OCI-LY1 (cell line): ENCODE measurements around the gene CCDC194.

Experiments
- H2AFZ ChIP-seq: fragments of 200-600 bp; sonication (generic), shearing (Covaris generic); 2 replicates; pipeline ENCODE4 v1.6.0; 2014; ENCODE audit warnings: antibody characterized with exemption, mild to moderate bottlenecking, low read length
- H3F3A ChIP-seq: fragments of 200-600 bp; sonication (generic), shearing (Covaris generic); 2 replicates; pipeline ENCODE4 v1.6.0; 2014; ENCODE audit warnings: mild to moderate bottlenecking, antibody characterized with exemption, low read length, moderate library complexity; ENCODE audit not compliant: insufficient read depth
- H3K27ac ChIP-seq: fragments of 200-600 bp; sonication (generic); 2 replicates; pipeline ENCODE4 v1.5.1; 2014; ENCODE audit warnings: low read length, mixed run types, mild to moderate bottlenecking, low read depth; ENCODE audit not compliant: poor library complexity, severe bottlenecking
- H3K27me3 ChIP-seq: fragments of 200-600 bp; sonication (generic); 2 replicates; pipeline ENCODE4 v1.6.0; 2014; ENCODE audit warnings: antibody characterized with exemption, mild to moderate bottlenecking, low read length, moderate library complexity; ENCODE audit not compliant: insufficient read depth
- H3K36me3 ChIP-seq: fragments of 200-600 bp; sonication (generic); 2 replicates; pipeline ENCODE4 v1.6.1; 2014; ENCODE audit warnings: mild to moderate bottlenecking, antibody characterized with exemption, low read length, moderate library complexity, mixed read lengths; ENCODE audit not compliant: insufficient read depth
- H3K4me1 ChIP-seq: fragments of 200-600 bp; sonication (generic); 2 replicates; pipeline ENCODE4 v1.5.1; 2014; ENCODE audit warnings: mild to moderate bottlenecking, low read length, moderate library complexity; ENCODE audit not compliant: insufficient read depth, severe bottlenecking
- H3K4me2 ChIP-seq: fragments of 200-600 bp; sonication (generic), shearing (Covaris generic); 2 replicates; pipeline ENCODE4 v1.6.1; 2014; ENCODE audit warnings: low read length
- H3K4me3 ChIP-seq: fragments of 200-600 bp; sonication (generic); 2 replicates; pipeline ENCODE4 v1.5.1; 2014; ENCODE audit warnings: low read length, low read depth, mild to moderate bottlenecking, mixed read lengths; ENCODE audit not compliant: poor library complexity, severe bottlenecking
- H3K79me2 ChIP-seq: fragments of 200-600 bp; shearing (Covaris generic); 2 replicates; pipeline ENCODE4 v1.6.1; 2016; ENCODE audit warnings: mixed run types, low read length, mixed read lengths; ENCODE audit not compliant: insufficient read depth
- H3K9ac ChIP-seq: fragments of 200-600 bp; sonication (generic), shearing (Covaris generic); 2 replicates; pipeline ENCODE4 v1.6.1; 2014; ENCODE audit warnings: mild to moderate bottlenecking, low read length, mixed read lengths
- H3K9me2 ChIP-seq: fragments of 200-600 bp; sonication (generic), shearing (Covaris generic); 2 replicates; pipeline ENCODE4 v1.6.1; 2014; ENCODE audit warnings: low read depth, mild to moderate bottlenecking, low read length, mixed read lengths
- H3K9me3 ChIP-seq: fragments of 200-600 bp; shearing (Covaris generic); 2 replicates; pipeline ENCODE4 v1.6.1; 2014; ENCODE audit warnings: low read length, mixed read lengths
- H4K20me1 ChIP-seq: fragments of 200-600 bp; sonication (generic), shearing (Covaris generic); 2 replicates; pipeline ENCODE4 v1.6.0; 2016; ENCODE audit warnings: mild to moderate bottlenecking, low read length; ENCODE audit not compliant: insufficient read depth
- CTCF ChIP-seq: fragments of 200-600 bp; sonication (generic), shearing (Covaris generic); IDR thresholded peaks from 2 replicates; pipeline ENCODE4 v1.5.1; 2017; ENCODE audit warnings: mild to moderate bottlenecking, antibody characterized with exemption, low read length, moderate library complexity, mixed read lengths
- EZH2 ChIP-seq: fragments of 200-600 bp; sonication (generic), shearing (Covaris generic); IDR thresholded peaks from 2 replicates; pipeline ENCODE4 v1.8.0; 2017; ENCODE audit warnings: borderline replicate concordance, mixed run types, mild to moderate bottlenecking, antibody characterized with exemption, low read length, moderate library complexity, mixed read lengths

The CCDC194 gene

GRCh38 chr19:17347361-17347760, 46.6 kb downstream of the CCDC194 start:
- Histone ChIP-seq H2AFZ (no peak overlapping the region), H3K27me3 (peaks cover 7% of the 10 kb centered on the region; the same call in 1 of the 2 replicates), H3K4me3 (no peak overlapping the region), H4K20me1 (no peaks in the 10 kb centered on the region), H3K4me1 (peaks cover 4% of the 10 kb centered on the region), H3F3A (no peaks in the 10 kb centered on the region; the same call in 1 of the 2 replicates), H3K9ac (no peak overlapping the region), H3K4me2 (no peak overlapping the region), H3K9me2 (no peaks in the 10 kb centered on the region), H3K27ac (no peak overlapping the region), H3K79me2 (no peaks in the 10 kb centered on the region), H3K9me3 (no peaks in the 10 kb centered on the region), H3K36me3 (peaks cover 12% of the 10 kb centered on the region)
- TF ChIP-seq EZH2 (no peak), CTCF (no peak)

- Histone ChIP-seq H3K9ac (no peak overlapping the region), H3K9me2 (no peaks in the 10 kb centered on the region), H3K27ac (no peak overlapping the region), H3K79me2 (no peaks in the 10 kb centered on the region), H3F3A (no peaks in the 10 kb centered on the region; the same call in 1 of the 2 replicates), H3K9me3 (no peaks in the 10 kb centered on the region), H3K4me1 (peaks cover 4% of the 10 kb centered on the region), H3K36me3 (peaks cover 24% of the 10 kb centered on the region), H2AFZ (peak overlapping the region; percentile 54; the same call in 1 of the 2 replicates), H3K27me3 (no peaks in the 10 kb centered on the region), H4K20me1 (no peaks in the 10 kb centered on the region), H3K4me2 (peak overlapping the region; percentile 14; the same call in 1 of the 2 replicates), H3K4me3 (no peak overlapping the region)
- peak; percentile 92 for TF ChIP-seq CTCF
- TF ChIP-seq EZH2, result no peak
Observed at GRCh38 chr19:17346109-17346671, 47.8 kb downstream of the CCDC194 start.

GRCh38 chr19:17341845-17342244, 52.2 kb downstream of the CCDC194 start:
- no peak overlapping the region for H3K4me3 ChIP-seq
- peaks cover 38% of the 10 kb centered on the region for H3K36me3 ChIP-seq
- no peak overlapping the region for H3K4me2 ChIP-seq
- H3F3A ChIP-seq, result no peaks in the 10 kb centered on the region; the same call in 1 of the 2 replicates
- no peaks in the 10 kb centered on the region for H3K27me3 ChIP-seq
- no peak overlapping the region for H3K9ac ChIP-seq
- TF ChIP-seq CTCF, result no peak
- no peak for TF ChIP-seq EZH2
- H3K4me1 ChIP-seq, result peaks cover 15% of the 10 kb centered on the region
- H4K20me1 ChIP-seq, result no peaks in the 10 kb centered on the region
- no peak overlapping the region for H3K27ac ChIP-seq
- no peaks in the 10 kb centered on the region for H3K9me3 ChIP-seq
- no peaks in the 10 kb centered on the region for H3K79me2 ChIP-seq
- no peak overlapping the region for H2AFZ ChIP-seq
- H3K9me2 ChIP-seq, result no peaks in the 10 kb centered on the region
